Right lobe of liver (tissue), 4 donors: ENCODE measurements around the gene OPN1MW.
"Not testable (repeated sequence)": the region's sequence is repeated elsewhere in the genome, so short reads cannot be mapped to it uniquely, and the experiment has no call there.

Experiments used
- POLR2A ChIP-seq: fragments of 450-650 bp; IDR thresholded peaks from one replicate; pipeline ENCODE4 v1.6.1; 2017; ENCODE audit warnings: antibody characterized with exemption, mild to moderate bottlenecking
- TF ChIP-seq, protein P1 (sequence below), 4 donors: fragments of 200-600 bp in 3 of 4; fragments of 450-650 bp in 1 of 4; IDR thresholded peaks; one replicate each; pipeline versions ENCODE4 v1.5.1 to v1.8.0; 2016 to 2022; ENCODE audit warnings: antibody characterized with exemption in 4 of 4, mild to moderate bottlenecking in 2 of 4
- donor health status: DM: no; HTN: no; CAD: no.
- donor health status: DM: no; HTN: no; CAD: no.
- donor health status: DM: no; HTN: yes; CAD: no.

DNA sequence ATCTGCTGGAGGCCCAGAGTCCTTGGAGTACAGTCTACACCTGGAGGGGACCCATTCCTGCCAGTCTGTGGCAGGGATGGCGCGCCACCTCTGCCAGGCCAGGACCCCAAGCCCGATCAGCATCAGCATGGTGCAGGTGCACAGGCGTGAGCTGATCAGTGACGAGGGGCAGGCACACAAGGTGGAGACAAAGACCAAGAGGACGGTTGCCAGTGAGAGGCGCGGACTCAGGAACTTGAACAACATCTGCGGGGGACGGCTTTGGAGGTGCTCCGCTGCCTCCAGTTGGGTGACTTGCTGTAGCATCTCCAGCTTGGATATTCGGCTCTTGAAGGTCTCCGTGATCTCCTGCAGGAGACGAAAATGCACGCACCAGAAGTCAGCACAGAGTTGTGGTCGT, 51.2 kb downstream of the OPN1MW start:
- not testable (repeated sequence) for TF ChIP-seq POLR2A
- TF ChIP-seq, protein P1, sequence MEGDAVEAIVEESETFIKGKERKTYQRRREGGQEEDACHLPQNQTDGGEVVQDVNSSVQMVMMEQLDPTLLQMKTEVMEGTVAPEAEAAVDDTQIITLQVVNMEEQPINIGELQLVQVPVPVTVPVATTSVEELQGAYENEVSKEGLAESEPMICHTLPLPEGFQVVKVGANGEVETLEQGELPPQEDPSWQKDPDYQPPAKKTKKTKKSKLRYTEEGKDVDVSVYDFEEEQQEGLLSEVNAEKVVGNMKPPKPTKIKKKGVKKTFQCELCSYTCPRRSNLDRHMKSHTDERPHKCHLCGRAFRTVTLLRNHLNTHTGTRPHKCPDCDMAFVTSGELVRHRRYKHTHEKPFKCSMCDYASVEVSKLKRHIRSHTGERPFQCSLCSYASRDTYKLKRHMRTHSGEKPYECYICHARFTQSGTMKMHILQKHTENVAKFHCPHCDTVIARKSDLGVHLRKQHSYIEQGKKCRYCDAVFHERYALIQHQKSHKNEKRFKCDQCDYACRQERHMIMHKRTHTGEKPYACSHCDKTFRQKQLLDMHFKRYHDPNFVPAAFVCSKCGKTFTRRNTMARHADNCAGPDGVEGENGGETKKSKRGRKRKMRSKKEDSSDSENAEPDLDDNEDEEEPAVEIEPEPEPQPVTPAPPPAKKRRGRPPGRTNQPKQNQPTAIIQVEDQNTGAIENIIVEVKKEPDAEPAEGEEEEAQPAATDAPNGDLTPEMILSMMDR (IDR thresholded peaks at IDR 0.05), result not testable (repeated sequence)
